ENCODE measurements around the gene ESF1. TPM values are rescaled to one million over a fixed set of nuclear protein-coding genes. Genes with fewer than 3 reads are reported as not detected.

Gene ESF1
- total RNA-seq, 1 donor from 2014 or later, result 17.9 TPM

DNA sequence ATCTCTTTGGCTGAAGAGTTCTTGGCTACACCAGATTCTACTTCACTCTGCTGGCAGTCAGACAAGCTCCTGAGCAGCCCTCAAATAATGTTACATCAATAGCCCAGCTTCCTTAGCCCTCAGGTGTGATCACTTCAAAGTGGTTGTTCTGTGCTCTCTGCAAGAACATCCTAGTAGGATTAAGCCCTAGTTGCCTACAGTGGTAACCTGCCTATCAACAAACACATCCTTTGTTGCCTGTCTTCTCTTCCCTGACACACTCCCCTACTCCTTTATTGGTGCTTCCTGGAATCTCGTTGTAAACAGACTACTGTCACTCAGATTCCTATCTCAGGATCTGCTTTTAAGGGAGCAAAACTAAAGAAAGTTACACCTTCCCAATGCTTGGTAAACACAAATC lies 100.9 kb downstream of the ESF1 start:
- peaks cover 4% of the 10 kb centered on the region for H3K9me3 Mint-ChIP-seq (ENCODE audit: low read depth)
- peaks cover 2% of the 10 kb centered on the region for H3K36me3 Mint-ChIP-seq (ENCODE audit: insufficient read depth)
- no peak for TF ChIP-seq CTCF (IDR thresholded peaks at IDR 0.05; ENCODE audit: unreplicated experiment)
- peaks cover 2% of the 10 kb centered on the region for H3K27me3 Mint-ChIP-seq
- peaks cover 4% of the 10 kb centered on the region for H3K4me1 Mint-ChIP-seq (ENCODE audit: low read depth)
- no peak for DNase-seq (ENCODE audit: low spot score, unreplicated experiment)
- no peak overlapping the region for H3K4me3 Mint-ChIP-seq (ENCODE audit: low read depth)
- H3K27ac Mint-ChIP-seq, result no peak overlapping the region

DNA sequence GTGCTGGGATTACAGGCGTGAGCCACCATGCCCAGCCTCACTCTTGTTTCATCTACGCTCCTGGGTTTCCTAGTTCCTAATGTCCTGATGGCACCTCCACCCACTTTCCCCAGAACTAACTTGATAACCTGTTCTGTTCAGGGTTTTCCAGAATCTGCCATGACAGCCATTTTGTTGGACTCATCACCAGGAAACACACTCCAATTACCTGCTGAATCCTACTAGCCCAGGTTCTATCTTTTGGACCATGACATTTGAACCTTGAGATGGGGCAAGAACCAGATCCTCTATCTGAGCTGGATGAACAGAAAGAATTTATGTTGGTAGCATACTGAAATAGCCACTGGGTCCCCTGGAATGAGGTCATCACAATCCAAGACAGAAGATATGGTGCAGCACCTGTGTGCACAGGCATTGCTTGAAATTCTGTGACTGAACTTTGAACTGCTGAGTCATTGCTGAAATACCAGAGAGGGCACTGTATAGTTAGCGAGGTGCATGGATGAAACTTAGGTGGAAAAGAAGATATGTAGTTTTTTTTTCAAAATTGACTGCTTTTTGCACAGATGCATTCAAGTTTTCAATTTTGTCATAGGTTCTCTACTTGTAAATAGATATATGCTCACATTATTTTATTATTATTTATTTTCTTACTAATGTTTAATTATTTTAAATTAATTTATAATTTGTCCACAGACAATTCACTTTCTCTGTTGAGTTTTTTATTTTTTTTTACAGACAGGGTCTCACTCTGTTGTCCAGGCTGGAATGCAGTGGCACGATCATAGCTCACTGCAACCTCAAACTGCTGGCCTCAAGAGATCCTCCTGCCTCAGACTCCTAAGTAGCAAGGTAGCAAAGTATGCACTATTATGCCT lies 103.2 kb downstream of the ESF1 start:
- Mint-ChIP-seq H3K27ac (peak overlapping the region; percentile 71), H3K27me3 (no peaks in the 10 kb centered on the region), H3K9me3 (ENCODE audit: low read depth) (peaks cover 4% of the 10 kb centered on the region), H3K4me1 (ENCODE audit: low read depth) (peaks cover 4% of the 10 kb centered on the region), H3K4me3 (ENCODE audit: low read depth) (no peak overlapping the region), H3K36me3 (ENCODE audit: insufficient read depth) (peaks cover 2% of the 10 kb centered on the region)
- no peak for TF ChIP-seq CTCF (IDR thresholded peaks at IDR 0.05; ENCODE audit: unreplicated experiment)
- no peak for DNase-seq (ENCODE audit: low spot score, unreplicated experiment)

DNA sequence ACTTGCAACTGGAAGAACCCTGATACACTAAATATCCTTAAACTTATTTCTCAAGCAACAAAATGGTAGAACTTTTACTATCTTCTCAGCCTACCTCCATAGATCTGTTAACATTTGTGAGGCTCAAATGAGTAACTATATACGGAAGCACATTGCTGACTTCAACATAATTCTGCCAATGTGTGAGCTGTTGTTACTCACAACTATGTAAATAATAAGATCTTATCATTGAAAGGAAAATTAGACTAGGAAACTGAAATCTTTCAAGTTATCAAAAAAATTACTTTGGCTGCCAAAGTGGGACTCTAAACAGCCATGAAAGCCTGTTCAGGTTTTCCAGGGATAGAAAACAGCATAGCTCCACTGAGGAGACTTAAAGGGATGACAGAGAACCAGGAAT lies 105.8 kb downstream of the ESF1 start:
- TF ChIP-seq CTCF (IDR thresholded peaks at IDR 0.05; ENCODE audit: unreplicated experiment), result no peak
- H3K27ac Mint-ChIP-seq, result no peak overlapping the region
- peaks cover 2% of the 10 kb centered on the region for H3K36me3 Mint-ChIP-seq (ENCODE audit: insufficient read depth)
- H3K27me3 Mint-ChIP-seq, result no peaks in the 10 kb centered on the region
- H3K4me3 Mint-ChIP-seq (ENCODE audit: low read depth), result no peak overlapping the region
- peaks cover 4% of the 10 kb centered on the region for H3K4me1 Mint-ChIP-seq (ENCODE audit: low read depth)
- H3K9me3 Mint-ChIP-seq (ENCODE audit: low read depth), result peaks cover 4% of the 10 kb centered on the region
- no peak for DNase-seq (ENCODE audit: low spot score, unreplicated experiment)

DNA sequence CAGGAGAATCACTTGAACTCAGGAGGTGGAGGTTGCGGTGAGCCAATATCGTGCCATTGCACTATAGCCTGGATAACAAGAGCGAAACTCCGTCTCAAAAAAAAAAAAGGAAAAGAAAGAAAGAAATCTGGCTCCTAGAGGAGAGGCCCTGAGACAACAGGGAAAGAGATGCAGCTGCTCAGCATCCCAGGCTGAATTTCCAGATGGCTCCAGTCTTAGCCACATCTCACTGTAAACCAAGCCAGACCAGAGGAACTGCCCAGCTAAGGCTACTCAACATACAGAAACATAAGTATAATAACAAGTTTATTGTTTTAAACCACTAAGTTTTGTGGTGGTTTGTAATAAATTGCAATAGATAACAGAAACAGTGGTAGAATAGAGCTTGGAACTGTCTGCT lies 107.5 kb downstream of the ESF1 start:
- Mint-ChIP-seq H3K4me3 (ENCODE audit: low read depth) (no peak overlapping the region), H3K27me3 (no peaks in the 10 kb centered on the region), H3K36me3 (ENCODE audit: insufficient read depth) (peaks cover 2% of the 10 kb centered on the region), H3K9me3 (ENCODE audit: low read depth) (peaks cover 4% of the 10 kb centered on the region), H3K4me1 (ENCODE audit: low read depth) (peaks cover 4% of the 10 kb centered on the region), H3K27ac (no peak overlapping the region)
- no peak for DNase-seq (ENCODE audit: low spot score, unreplicated experiment)
- no peak for TF ChIP-seq CTCF (IDR thresholded peaks at IDR 0.05; ENCODE audit: unreplicated experiment)

DNA sequence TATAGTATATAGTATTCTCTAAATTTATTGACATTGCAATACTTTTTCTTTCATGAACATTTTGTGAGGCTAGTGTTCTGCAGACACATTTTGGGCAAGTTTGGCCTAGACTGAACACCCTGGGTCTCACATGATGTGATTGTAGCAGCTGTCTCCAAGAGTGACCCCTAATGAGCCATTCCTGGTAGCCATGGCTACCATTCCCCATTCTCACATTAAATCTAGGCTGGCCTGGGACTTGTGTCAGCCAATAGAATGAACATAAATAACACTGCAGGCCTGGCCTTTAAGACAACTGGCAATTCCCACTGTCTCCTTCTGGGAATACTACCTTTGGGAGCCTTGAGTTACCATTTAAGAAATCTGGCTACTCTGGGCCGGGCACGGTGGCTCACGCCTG lies 108.0 kb downstream of the ESF1 start:
- peaks cover 2% of the 10 kb centered on the region for H3K36me3 Mint-ChIP-seq (ENCODE audit: insufficient read depth)
- peaks cover 4% of the 10 kb centered on the region for H3K4me1 Mint-ChIP-seq (ENCODE audit: low read depth)
- no peak for DNase-seq (ENCODE audit: low spot score, unreplicated experiment)
- H3K4me3 Mint-ChIP-seq (ENCODE audit: low read depth), result no peak overlapping the region
- H3K9me3 Mint-ChIP-seq (ENCODE audit: low read depth), result peaks cover 4% of the 10 kb centered on the region
- no peak for TF ChIP-seq CTCF (IDR thresholded peaks at IDR 0.05; ENCODE audit: unreplicated experiment)
- H3K27me3 Mint-ChIP-seq, result no peaks in the 10 kb centered on the region
- no peak overlapping the region for H3K27ac Mint-ChIP-seq

Measured in progenitor cell of endocrine pancreas (in vitro differentiated cells).